Aorta (tissue), 5 donors: ENCODE measurements around the gene ANXA10. TPM values are rescaled to one million over a fixed set of nuclear protein-coding genes. Genes with fewer than 3 reads are reported as not detected.
"Not testable (repeated sequence)": the region's sequence is repeated elsewhere in the genome, so short reads cannot be mapped to it uniquely, and the experiment has no call there.

Source experiments
- ATAC-seq: fragments of 200-7000 bp; cut with Tn5 transposase; one replicate; pipeline ENCODE4 v1.9.1; 2022; ENCODE audit warnings: moderate library complexity; ENCODE audit not compliant: low FRiP score
- DNase-seq, 2 donors: peaks; one replicate each; pipeline ENCODE4 v3.0.0-alpha.2; 2020
- H3K27ac ChIP-seq, 2 donors: one replicate each; pipeline ENCODE4 v1.5.1; 2013; ENCODE audit warnings: low read length in 2 of 2, mild to moderate bottlenecking in 2 of 2, moderate library complexity in 2 of 2, control low read depth in 1 of 2, inconsistent platforms in 1 of 2, low read depth in 1 of 2
- H3K27me3 ChIP-seq, 2 donors: one replicate each; pipeline ENCODE4 v1.6.1; 2013; ENCODE audit warnings: control low read depth in 1 of 2, low read length in 1 of 2, mild to moderate bottlenecking in 1 of 2, moderate library complexity in 1 of 2; ENCODE audit not compliant: insufficient read depth in 2 of 2, control insufficient read depth in 1 of 2
- H3K36me3 ChIP-seq, 2 donors: one replicate each; pipeline ENCODE4 v1.6.1; 2013; ENCODE audit warnings: control low read depth in 1 of 2, low read length in 1 of 2, mild to moderate bottlenecking in 1 of 2; ENCODE audit not compliant: insufficient read depth in 2 of 2, control insufficient read depth in 1 of 2
- H3K4me1 ChIP-seq, 2 donors: one replicate each; pipeline ENCODE4 v1.6.1; 2013; ENCODE audit warnings: low read length in 2 of 2, control low read depth in 1 of 2, mild to moderate bottlenecking in 1 of 2, moderate library complexity in 1 of 2; ENCODE audit not compliant: insufficient read depth in 2 of 2, control insufficient read depth in 1 of 2
- H3K4me3 ChIP-seq, 2 donors: one replicate each; pipeline ENCODE4 v1.5.1; 2013; ENCODE audit warnings: low read length in 2 of 2, control low read depth in 1 of 2, mild to moderate bottlenecking in 1 of 2
- H3K9me3 ChIP-seq: one replicate; pipeline ENCODE4 v1.6.1; 2013; ENCODE audit warnings: mild to moderate bottlenecking, low read length; ENCODE audit not compliant: control insufficient read depth
- WGBS, 2 donors: extraction: QIAGEN DNeasy Blood & Tissue Kit; methylation state at CpG; one replicate each; pipeline ENCODE4 v1.1.7; 2013; 5-methylcytosine and 5-hydroxymethylcytosine counted together
- intact Hi-C, 2 donors: fragments of 100-400 bp; cut with DNase I; formaldehyde crosslinking; loops; one replicate each; pipeline versions ENCODE4 v1.14.2 to v1.15.0; 2022
- polyA plus RNA-seq, 2 donors: library from polyadenylated mRNA; stranded (reverse); fragments of 200-250 nt; gene quantifications; one replicate each; pipeline ENCODE4 v1.2.3, GENCODE V29; 2013
- total RNA-seq, 2 donors: library from RNA; stranded (reverse); fragmentation: NEBNext Ultra II Directional; extraction: Animal tissue kit (Norgen Biotek cat#: 25700); gene quantifications; one replicate each; pipeline ENCODE4 v1.2.1, GENCODE V29; 2021
- donor health status: healthy with polysubstance abuse.
- donor health status: Bipolar disorder and iron deficiency.
- donor health status: DM: no; HTN: no; CAD: no.
- donor health status: DM: no; HTN: no; CAD: no.
- donor health status: DM: yes; HTN: yes; CAD: no.

Gene ANXA10
- total and polyA plus RNA-seq, 4 donors: 0.82 TPM; not detected in 3

DNA sequence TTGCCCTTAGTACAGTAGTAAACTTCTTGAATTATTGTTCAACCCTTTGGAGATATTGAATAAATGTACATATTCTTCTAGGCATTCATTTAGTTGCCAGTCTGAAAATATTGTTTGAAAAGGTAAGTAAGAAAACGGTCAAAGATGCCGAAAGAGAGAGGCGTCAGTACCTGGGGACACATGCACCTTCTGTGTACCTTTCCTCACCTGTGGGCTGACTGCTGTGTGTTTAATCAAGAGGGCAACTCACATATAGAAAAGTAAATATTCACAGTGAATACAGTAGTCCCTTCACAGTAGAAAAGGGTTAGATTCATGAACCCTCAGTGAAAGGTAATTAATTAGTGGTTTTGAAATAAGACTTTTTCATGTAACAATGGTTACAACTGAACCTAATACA is 6.9 kb downstream of the ANXA10 start:
- DNase-seq: no peak
- WGBS, 2 donors: 93 to 96% methylated on average over 3 of the region's 3 CpGs

DNA sequence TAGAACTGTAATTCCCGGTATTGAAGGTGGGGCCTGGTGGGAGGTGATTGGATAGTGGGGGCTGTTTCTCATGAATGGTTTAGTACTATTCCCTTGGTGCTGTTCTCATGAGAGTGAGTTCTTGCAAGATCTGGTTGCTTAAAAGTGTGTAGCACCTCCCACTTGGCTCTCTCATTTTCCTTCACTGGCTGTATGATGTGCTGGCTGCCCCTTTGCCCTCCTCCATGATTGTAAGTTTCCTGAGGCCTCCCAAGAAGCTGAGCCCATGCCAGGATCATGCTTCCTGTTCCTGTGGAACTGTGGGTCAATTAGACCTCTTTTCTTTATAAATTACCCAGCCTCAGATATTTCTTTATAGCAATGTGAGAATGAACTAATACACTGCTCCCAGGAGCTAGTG is 8.7 kb downstream of the ANXA10 start:
- WGBS, 2 donors: 89 to 93% methylated on average over 1 of the region's 1 CpG
- Histone ChIP-seq H3K9me3 (no peaks in the 10 kb centered on the region), H3K27me3 (no peaks in the 10 kb centered on the region), H3K4me1 (no peaks in the 10 kb centered on the region), H3K4me3 (no peak overlapping the region), H3K36me3 (no peaks in the 10 kb centered on the region), H3K27ac (no peak overlapping the region)
- intact Hi-C loops: no loop called here
- ATAC-seq (no peak), DNase-seq (no peak)

More for the DNA sequence above, 6.9 kb downstream of the ANXA10 start:
- no peaks in the 10 kb centered on the region for H3K27me3 ChIP-seq
- H3K36me3 ChIP-seq: no peaks in the 10 kb centered on the region
- no peak overlapping the region for H3K27ac ChIP-seq
- no peaks in the 10 kb centered on the region for H3K4me1 ChIP-seq
- ATAC-seq: no peak
- no peaks in the 10 kb centered on the region for H3K9me3 ChIP-seq
- intact Hi-C loops: no loop called here
- no peak overlapping the region for H3K4me3 ChIP-seq

DNA sequence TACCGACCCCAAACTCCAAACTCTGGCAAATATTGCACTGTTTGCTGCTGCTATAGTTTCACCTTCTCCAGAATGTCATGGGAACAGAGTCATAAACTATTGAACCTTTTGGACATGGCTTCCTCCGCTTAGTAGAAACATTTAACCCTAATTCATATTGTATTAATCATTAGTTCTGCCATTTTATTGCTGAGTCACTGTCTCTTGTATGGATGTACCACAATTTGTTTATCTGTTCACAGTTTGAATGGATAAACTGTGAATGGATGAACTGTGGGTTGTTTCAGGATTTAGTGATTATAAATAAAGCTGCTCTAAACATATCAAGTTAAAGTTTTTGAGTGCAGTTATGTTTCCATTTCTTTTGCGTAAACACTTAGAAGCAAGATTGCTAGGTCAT is 10.1 kb downstream of the ANXA10 start:
- intact Hi-C loops: no loop called here

DNA sequence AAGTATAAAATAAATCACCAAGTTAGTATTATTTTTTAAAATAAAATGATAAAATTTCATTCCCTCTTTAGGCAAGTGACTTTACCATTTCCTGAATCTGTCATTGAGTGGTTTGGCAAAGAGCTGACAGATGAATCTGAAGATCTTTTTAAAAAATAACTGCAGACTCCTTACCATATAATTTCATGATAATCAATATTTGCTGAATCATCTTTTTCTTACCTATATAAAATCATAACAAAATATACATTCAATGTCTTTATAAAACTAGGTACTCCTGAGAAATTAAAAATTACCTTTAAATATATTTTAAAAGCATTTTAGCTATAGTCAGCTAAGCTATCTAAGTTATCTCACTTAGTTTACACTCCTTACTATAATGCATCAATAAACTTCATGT is 17.2 kb downstream of the ANXA10 start:
- no peak overlapping the region for H3K4me3 ChIP-seq
- no peaks in the 10 kb centered on the region for H3K4me1 ChIP-seq
- no peak overlapping the region for H3K27ac ChIP-seq
- ATAC-seq (no peak), DNase-seq (no peak)
- H3K36me3 ChIP-seq: no peaks in the 10 kb centered on the region
- no peaks in the 10 kb centered on the region for H3K9me3 ChIP-seq
- no peaks in the 10 kb centered on the region for H3K27me3 ChIP-seq
- intact Hi-C loops: no loop called here

More for the DNA sequence above, 10.1 kb downstream of the ANXA10 start:
- Histone ChIP-seq H3K4me1 (no peaks in the 10 kb centered on the region), H3K9me3 (no peaks in the 10 kb centered on the region), H3K27me3 (no peaks in the 10 kb centered on the region), H3K4me3 (no peak overlapping the region), H3K27ac (no peak overlapping the region), H3K36me3 (no peaks in the 10 kb centered on the region)
- DNase-seq (no peak), ATAC-seq (no peak)
- WGBS, 2 donors: 82 to 87% methylated on average over 3 of the region's 3 CpGs

DNA sequence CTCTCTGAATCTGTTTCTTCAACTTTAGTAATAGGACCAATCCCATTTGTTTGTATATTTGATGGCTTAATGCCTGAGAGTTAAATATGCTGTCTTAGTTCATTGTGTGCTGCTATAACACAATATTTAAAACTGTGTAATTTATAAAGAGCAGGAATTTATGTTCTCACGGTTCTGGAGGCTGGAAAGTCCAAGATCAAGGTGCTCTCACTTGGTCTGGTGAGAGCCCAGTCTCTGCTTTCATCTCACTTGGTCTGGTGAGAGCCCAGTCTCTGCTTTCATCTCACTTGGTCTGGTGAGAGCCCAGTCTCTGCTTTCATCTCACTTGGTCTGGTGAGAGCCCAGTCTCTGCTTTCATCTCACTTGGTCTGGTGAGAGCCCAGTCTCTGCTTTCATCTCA is 20.7 kb downstream of the ANXA10 start:
- H3K27ac ChIP-seq, intact Hi-C loops, H3K36me3 ChIP-seq, H3K9me3 ChIP-seq, ATAC-seq, H3K4me3 ChIP-seq, H3K27me3 ChIP-seq, H3K4me1 ChIP-seq, DNase-seq: not testable (repeated sequence)
- WGBS, 2 donors: 74 to 76% methylated on average over 1 of the region's 1 CpG

DNA sequence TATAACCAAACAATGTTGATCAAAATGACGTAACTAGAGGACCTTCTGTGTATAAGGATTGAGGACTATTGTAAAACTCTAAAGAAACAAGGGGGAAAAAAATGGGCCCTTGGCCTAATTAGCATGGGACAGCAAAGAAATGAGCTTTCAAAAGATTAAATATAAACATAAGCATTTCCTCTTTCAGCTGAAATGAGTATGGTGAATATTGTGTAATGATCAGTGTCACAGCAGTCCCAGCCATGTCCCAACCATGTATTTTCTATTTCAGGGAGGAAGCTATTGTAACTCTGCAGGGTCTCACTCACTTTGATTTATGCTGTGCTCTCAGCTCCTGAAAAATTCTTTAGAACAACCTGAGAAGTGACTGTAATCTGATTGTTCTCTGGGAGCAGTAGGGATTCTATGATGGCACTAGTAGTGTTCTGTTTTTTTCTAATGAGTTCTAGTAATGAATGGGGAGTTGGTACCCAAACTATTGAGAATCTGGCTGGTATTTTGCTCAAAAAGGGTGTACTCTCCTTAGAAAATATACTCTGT is 25.8 kb downstream of the ANXA10 start:
- Histone ChIP-seq H3K9me3 (no peaks in the 10 kb centered on the region), H3K36me3 (no peaks in the 10 kb centered on the region), H3K4me1 (no peaks in the 10 kb centered on the region), H3K4me3 (no peak overlapping the region), H3K27me3 (peaks cover 0 to 1% of the 10 kb centered on the region in 2 donors), H3K27ac (no peak overlapping the region)
- DNase-seq: no peak
- 78 to 87% methylated on average over 1 of the region's 1 CpG for WGBS, 2 donors
- intact Hi-C loops: no loop called here
- no peak for ATAC-seq

DNA sequence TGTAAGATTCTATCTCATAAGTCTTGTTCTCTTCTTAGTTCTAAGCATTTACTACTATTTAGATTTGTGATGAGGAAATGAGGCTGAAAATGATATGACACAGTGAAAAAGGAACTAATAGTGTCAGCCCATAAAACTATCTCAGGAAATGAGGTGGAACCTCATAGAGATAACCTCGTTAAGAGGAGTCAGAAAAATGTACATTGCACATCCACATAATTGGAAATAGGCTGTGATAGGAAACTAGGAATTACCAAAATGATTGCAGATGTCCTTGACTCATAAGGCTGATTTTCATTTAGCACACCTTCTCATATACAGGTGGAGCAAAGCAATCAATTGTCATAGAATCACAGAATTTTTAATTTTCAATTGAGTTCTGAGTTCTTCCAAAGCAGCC is 26.8 kb downstream of the ANXA10 start:
- Histone ChIP-seq H3K9me3 (no peaks in the 10 kb centered on the region), H3K4me1 (no peaks in the 10 kb centered on the region)
- 49 to 53% methylated on average over 1 of the region's 1 CpG for WGBS, 2 donors

DNA sequence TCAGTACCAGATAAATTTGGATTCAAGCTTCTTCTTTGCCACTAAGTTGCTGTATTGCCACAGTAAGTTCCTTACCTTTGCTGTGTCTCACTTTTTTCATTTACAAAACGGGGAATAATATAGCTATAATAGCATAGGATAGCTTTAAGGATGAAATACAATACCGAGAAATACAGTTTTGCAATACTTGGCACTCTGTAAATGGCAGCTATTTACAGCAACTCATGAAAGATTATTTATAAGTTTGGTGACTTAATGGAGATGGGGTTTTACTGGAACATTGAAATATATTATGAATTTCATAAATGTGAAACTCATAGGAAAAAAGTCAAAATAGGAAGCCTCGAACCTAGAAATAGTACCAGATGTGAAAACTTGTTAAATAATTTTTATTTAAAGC is 27.6 kb downstream of the ANXA10 start:
- no peak overlapping the region for H3K27ac ChIP-seq
- no peak overlapping the region for H3K4me3 ChIP-seq
- DNase-seq (no peak), ATAC-seq (no peak)
- WGBS, 2 donors: 62 to 66% methylated on average over 3 of the region's 3 CpGs
- H3K4me1 ChIP-seq: no peaks in the 10 kb centered on the region
- H3K27me3 ChIP-seq: peaks cover 0 to 1% of the 10 kb centered on the region in 2 donors
- intact Hi-C loops: no loop called here
- H3K36me3 ChIP-seq: no peaks in the 10 kb centered on the region
- no peaks in the 10 kb centered on the region for H3K9me3 ChIP-seq

More for the DNA sequence above, 26.8 kb downstream of the ANXA10 start:
- H3K36me3 ChIP-seq: no peaks in the 10 kb centered on the region
- H3K27me3 ChIP-seq: peaks cover 0 to 1% of the 10 kb centered on the region in 2 donors
- no peak overlapping the region for H3K27ac ChIP-seq
- DNase-seq (no peak), ATAC-seq (no peak)
- H3K4me3 ChIP-seq: no peak overlapping the region
- intact Hi-C loops: no loop called here

DNA sequence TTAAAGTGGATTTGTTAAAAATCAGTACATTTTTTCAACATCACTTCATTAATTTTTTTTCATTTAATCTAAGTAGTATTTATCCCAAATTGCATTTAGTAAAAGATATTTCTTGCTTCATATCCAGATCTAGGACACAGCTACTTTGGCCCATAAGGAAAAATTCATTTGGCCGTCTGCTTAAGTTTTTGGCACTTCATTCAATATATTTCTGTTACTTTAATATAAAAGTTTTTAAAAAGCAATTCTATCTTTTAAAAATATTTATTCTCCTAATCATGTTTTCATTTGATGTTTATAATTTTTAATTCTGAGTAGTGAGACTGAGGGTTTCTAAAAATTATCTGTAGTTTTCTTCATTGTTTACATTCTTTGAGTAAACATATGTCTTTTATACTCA is 28.5 kb downstream of the ANXA10 start:
- DNase-seq (no peak), ATAC-seq (no peak)
- 27 to 47% methylated on average over 1 of the region's 1 CpG for WGBS, 2 donors
- H3K9me3 ChIP-seq: no peaks in the 10 kb centered on the region
- H3K36me3 ChIP-seq: no peaks in the 10 kb centered on the region
- H3K27ac ChIP-seq: no peak overlapping the region
- no peak overlapping the region for H3K4me3 ChIP-seq
- H3K27me3 ChIP-seq: peaks cover 0 to 1% of the 10 kb centered on the region in 2 donors
- H3K4me1 ChIP-seq: no peaks in the 10 kb centered on the region
- intact Hi-C loops: no loop called here
